ENCODE results near the gene PIPOX. TPM values are rescaled to one million over a fixed set of nuclear protein-coding genes. Genes with fewer than 3 reads are reported as not detected.

Gene PIPOX
- total and polyA plus RNA-seq, 2 donors (not counting 1 experiment from before 2014, with no cell fraction given), result 0.20 to 0.83 TPM

- Histone ChIP-seq H3K27me3 (ENCODE audit: control insufficient read depth, insufficient read depth, low read length) (peaks cover 22% of the 10 kb centered on the region), H3K79me2 (ENCODE audit: control insufficient read depth, insufficient read depth, low read length) (no peaks in the 10 kb centered on the region), H3K27ac (ENCODE audit: insufficient read depth, low read length) (no peak overlapping the region), H2AFZ (ENCODE audit: low read length) (no peak overlapping the region), H3K9ac (ENCODE audit: insufficient read depth, low read length) (no peak overlapping the region), H3K4me3 (replicated peaks in 1 of 4; ENCODE audit: control extremely low read depth in 1 of 4, insufficient read depth in 1 of 4, low read depth in 3 of 4, low read length in 4 of 4) (no peak overlapping the region), H3K4me1 (ENCODE audit: control insufficient read depth, extremely low read depth, insufficient read depth, low read length) (no peaks in the 10 kb centered on the region), H3K9me3 (ENCODE audit: control insufficient read depth, insufficient read depth, low read depth, low read length) (no peaks in the 10 kb centered on the region), H3K4me2 (ENCODE audit: extremely low read depth, insufficient read depth, low read length) (no peak overlapping the region), H4K20me1 (ENCODE audit: control insufficient read depth, extremely low read depth, insufficient read depth, low read length) (no peaks in the 10 kb centered on the region), H3K36me3 (ENCODE audit: control insufficient read depth, insufficient read depth, low read length) (no peaks in the 10 kb centered on the region)
- DNase-seq (ENCODE audit: low read depth in 2 of 2), result no peak
- TF ChIP-seq EZH2 (IDR thresholded peaks at IDR 0.05; ENCODE audit: low read length, missing control alignments), result no peak
Observed at GRCh38 chr17:29054835-29055234, 11.9 kb downstream of the PIPOX start.

DNA sequence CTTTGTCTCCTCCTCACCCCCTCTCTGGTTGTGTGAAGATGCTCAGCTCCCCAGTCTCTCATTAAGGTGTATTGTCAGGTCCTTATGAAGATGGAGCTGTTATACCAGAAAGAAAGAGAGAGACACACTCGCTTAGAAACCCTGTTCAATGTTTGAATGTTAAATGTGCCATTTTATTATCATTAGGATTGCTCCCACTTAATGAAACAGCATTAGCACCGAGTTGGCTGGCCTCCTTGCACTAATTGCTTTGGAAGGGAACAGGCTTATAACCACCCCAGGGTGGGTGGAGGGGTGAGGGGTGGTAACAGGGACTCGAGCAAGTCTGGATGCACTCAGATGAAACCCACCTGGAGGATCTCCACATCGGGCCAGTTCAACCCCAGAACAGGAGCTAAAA is 14.4 kb downstream of the PIPOX start:
- H3K9ac ChIP-seq (ENCODE audit: insufficient read depth, low read length), result no peak overlapping the region
- H3K27me3 ChIP-seq (ENCODE audit: control insufficient read depth, insufficient read depth, low read length), result peaks cover 18% of the 10 kb centered on the region
- H3K4me2 ChIP-seq (ENCODE audit: extremely low read depth, insufficient read depth, low read length), result no peak overlapping the region
- H3K9me3 ChIP-seq (ENCODE audit: control insufficient read depth, insufficient read depth, low read depth, low read length), result no peaks in the 10 kb centered on the region
- H3K79me2 ChIP-seq (ENCODE audit: control insufficient read depth, insufficient read depth, low read length), result no peaks in the 10 kb centered on the region
- H3K4me3 ChIP-seq (replicated peaks in 1 of 4; ENCODE audit: control extremely low read depth in 1 of 4, insufficient read depth in 1 of 4, low read depth in 3 of 4, low read length in 4 of 4), result no peak overlapping the region
- no peak for DNase-seq (ENCODE audit: low read depth in 2 of 2)
- H3K36me3 ChIP-seq (ENCODE audit: control insufficient read depth, insufficient read depth, low read length), result no peaks in the 10 kb centered on the region
- H3K4me1 ChIP-seq (ENCODE audit: control insufficient read depth, extremely low read depth, insufficient read depth, low read length), result no peaks in the 10 kb centered on the region
- H4K20me1 ChIP-seq (ENCODE audit: control insufficient read depth, extremely low read depth, insufficient read depth, low read length), result no peaks in the 10 kb centered on the region
- no peak overlapping the region for H2AFZ ChIP-seq (ENCODE audit: low read length)
- no peak overlapping the region for H3K27ac ChIP-seq (ENCODE audit: insufficient read depth, low read length)
- no peak for TF ChIP-seq EZH2 (IDR thresholded peaks at IDR 0.05; ENCODE audit: low read length, missing control alignments)
- TF ChIP-seq, protein P1, sequence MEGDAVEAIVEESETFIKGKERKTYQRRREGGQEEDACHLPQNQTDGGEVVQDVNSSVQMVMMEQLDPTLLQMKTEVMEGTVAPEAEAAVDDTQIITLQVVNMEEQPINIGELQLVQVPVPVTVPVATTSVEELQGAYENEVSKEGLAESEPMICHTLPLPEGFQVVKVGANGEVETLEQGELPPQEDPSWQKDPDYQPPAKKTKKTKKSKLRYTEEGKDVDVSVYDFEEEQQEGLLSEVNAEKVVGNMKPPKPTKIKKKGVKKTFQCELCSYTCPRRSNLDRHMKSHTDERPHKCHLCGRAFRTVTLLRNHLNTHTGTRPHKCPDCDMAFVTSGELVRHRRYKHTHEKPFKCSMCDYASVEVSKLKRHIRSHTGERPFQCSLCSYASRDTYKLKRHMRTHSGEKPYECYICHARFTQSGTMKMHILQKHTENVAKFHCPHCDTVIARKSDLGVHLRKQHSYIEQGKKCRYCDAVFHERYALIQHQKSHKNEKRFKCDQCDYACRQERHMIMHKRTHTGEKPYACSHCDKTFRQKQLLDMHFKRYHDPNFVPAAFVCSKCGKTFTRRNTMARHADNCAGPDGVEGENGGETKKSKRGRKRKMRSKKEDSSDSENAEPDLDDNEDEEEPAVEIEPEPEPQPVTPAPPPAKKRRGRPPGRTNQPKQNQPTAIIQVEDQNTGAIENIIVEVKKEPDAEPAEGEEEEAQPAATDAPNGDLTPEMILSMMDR (conservative IDR thresholded peaks at IDR 0.05 in 1 of 2, IDR thresholded peaks at IDR 0.05 in 1 of 2; ENCODE audit: low read depth in 1 of 2, low read length in 2 of 2), result no peak

DNA sequence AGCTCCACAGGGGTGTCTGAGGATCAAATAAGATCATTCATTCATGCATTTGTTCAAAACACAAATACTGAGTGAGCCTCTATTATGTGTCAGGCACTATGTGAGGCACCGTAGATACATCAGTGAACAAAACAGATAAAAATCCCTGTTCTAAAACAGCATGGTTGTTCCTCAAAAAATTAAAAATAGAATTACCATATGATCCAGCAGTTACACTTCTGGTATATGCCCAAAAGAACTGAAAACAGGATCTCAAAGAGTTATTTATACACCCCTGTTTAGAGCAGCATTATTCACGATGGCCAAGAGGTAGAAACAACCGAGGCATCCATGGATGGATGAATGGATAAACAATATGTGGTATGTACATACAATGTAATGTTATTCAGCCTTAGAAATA is 15.4 kb downstream of the PIPOX start:
- no peaks in the 10 kb centered on the region for H3K79me2 ChIP-seq (ENCODE audit: control insufficient read depth, insufficient read depth, low read length)
- no peak for TF ChIP-seq EZH2 (IDR thresholded peaks at IDR 0.05; ENCODE audit: low read length, missing control alignments)
- TF ChIP-seq, protein P1 (conservative IDR thresholded peaks at IDR 0.05 in 1 of 2, IDR thresholded peaks at IDR 0.05 in 1 of 2; ENCODE audit: low read depth in 1 of 2, low read length in 2 of 2), result no peak
- H3K4me1 ChIP-seq (ENCODE audit: control insufficient read depth, extremely low read depth, insufficient read depth, low read length), result no peaks in the 10 kb centered on the region
- no peak overlapping the region for H3K9ac ChIP-seq (ENCODE audit: insufficient read depth, low read length)
- H3K4me3 ChIP-seq (replicated peaks in 1 of 4; ENCODE audit: control extremely low read depth in 1 of 4, insufficient read depth in 1 of 4, low read depth in 3 of 4, low read length in 4 of 4), result no peak overlapping the region
- H3K27me3 ChIP-seq (ENCODE audit: control insufficient read depth, insufficient read depth, low read length), result peaks cover 18% of the 10 kb centered on the region
- H3K9me3 ChIP-seq (ENCODE audit: control insufficient read depth, insufficient read depth, low read depth, low read length), result no peaks in the 10 kb centered on the region
- no peak overlapping the region for H3K4me2 ChIP-seq (ENCODE audit: extremely low read depth, insufficient read depth, low read length)
- no peaks in the 10 kb centered on the region for H4K20me1 ChIP-seq (ENCODE audit: control insufficient read depth, extremely low read depth, insufficient read depth, low read length)
- H3K27ac ChIP-seq (ENCODE audit: insufficient read depth, low read length), result no peak overlapping the region
- H2AFZ ChIP-seq (ENCODE audit: low read length), result no peak overlapping the region
- H3K36me3 ChIP-seq (ENCODE audit: control insufficient read depth, insufficient read depth, low read length), result no peaks in the 10 kb centered on the region
- no peak for DNase-seq (ENCODE audit: low read depth in 2 of 2)

All from fibroblast of lung (primary cell).